HG03025 (cell line): ENCODE measurements around the gene MYT1.
"Not testable (repeated sequence)": the region's sequence is repeated elsewhere in the genome, so short reads cannot be mapped to it uniquely, and the experiment has no call there.

ENCODE experiments used
- ATAC-seq: cut with Tn5 transposase; IDR thresholded peaks from one replicate; pipeline ENCODE4 v1.9.1; 2021; ENCODE audit warnings: mild to moderate bottlenecking, moderate library complexity; ENCODE audit not compliant: unreplicated experiment, low FRiP score

The MYT1 gene

GRCh38 chr20:64166721-64167615 is 2.7 kb downstream of the MYT1 start:
- ATAC-seq = no peak

DNA sequence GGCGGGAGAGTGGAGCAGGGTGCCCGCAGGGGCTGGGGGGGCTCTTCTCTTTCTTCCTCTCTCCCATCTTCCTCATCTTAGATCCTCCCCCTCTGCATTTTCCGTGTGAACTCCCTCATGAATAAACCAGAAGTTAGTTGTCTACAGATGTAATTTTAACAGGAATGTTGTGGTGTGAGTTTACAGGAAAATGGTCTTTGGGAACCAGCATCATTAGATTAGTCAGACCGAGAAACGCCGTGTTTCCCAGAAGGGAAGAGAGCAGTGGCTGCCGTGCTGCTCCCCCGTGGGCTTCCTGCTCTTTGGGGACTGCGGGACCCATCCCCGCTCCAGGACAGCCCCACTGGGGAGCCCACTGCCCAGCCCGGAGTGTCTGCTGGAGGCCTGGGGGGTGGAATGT is 3.4 kb downstream of the MYT1 start:
- ATAC-seq = no peak

DNA sequence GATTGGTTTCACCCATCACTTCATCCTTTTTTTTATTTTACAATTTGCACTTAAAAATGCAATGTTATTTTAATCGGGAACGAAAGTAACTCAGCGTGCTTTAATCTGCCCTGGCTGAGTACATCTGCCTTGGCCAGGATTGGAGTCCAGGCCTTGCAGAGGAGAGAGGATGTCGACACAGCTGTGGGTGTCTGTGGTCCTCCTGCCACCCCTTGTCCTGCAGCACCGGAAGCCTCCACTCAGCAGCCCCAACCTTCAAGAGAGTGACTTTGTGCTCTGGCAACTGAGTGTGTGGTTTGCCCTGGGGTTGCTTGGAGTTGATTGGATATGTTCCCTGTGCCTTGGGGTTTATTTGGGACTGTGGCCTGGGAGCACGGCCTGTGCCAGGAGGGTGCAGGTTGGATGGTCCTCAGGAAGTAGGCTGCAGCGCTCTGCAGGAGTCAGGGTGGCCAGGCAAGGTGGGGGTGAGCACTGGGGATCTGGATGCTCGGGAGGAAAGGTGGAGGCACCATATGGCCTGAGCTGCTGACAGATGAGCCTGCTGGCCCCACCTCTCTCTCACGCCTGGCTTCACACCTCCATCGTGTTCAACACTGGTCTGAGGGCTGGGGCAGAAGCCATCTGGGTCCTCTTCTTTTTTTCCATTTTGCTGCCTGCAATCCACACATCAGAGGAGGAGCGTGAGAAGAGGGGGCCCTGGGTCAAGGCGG is 4.3 kb downstream of the MYT1 start:
- ATAC-seq = no peak

- ATAC-seq = no peak
Measured at GRCh38 chr20:64169091-64169560, 4.9 kb downstream of the MYT1 start.

DNA sequence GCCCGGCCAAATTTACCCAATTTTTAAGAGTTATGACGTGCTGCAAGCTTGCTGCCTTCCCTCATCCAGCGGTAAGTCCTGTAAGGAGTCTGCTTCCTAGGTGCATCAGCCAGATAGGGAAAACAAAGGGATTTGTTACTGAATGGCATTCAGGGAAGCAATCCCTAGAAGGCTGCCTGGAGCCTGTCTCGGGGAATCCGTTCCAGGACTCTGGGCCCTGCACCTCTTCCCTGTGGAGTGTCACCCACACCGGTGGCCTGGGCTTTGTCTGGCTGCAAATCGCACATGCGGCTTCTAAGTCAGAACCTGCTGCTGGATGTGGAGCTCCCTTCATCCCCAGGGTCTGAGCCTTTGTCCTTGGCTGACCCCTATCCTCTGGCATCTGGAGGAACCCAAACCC is 7.0 kb downstream of the MYT1 start:
- ATAC-seq = no peak

- no peak for ATAC-seq
Measured at GRCh38 chr20:64173116-64173515, 8.9 kb downstream of the MYT1 start.

DNA sequence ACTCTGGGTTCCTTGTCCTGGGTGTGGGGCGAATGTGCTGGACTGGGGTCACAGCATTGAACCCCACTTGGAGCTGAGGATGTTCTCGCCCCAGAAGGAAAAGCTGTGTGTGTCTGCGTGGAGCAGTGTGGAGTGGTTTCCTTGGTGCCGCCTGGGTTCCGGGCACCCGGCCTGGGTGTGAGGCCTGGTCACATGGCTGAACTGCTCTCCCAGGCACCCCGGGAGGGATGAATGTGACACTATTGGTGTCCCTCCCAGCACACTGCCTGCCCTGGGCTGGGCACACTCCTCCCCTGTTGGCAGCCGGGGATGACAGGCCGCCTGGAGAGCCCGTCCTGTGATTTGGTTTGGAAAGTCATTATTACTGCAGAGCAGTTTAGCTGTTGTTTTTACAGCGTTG is 12.3 kb downstream of the MYT1 start:
- no peak for ATAC-seq

- ATAC-seq = no peak
Measured at GRCh38 chr20:64176971-64177370, 12.7 kb downstream of the MYT1 start.

DNA sequence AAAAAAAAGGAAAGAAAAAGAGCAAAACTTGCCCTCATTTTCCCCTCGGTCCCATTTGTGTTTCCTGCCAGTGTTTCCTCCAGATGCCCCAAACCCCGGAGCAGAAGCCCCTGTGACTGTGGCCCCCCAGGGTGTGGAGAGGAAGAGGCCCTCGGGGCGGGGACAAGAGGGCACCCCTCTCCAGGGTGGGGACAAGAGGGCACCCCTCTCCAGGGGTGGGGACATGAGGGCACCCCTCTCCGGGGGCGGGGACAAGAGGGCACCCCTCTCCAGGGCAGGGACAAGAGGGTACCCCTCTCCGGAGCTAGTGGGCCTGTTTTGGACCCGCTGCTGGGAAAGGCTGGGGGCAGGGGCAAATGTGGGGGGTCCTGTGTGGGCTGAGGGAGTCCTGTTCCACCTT is 13.1 kb downstream of the MYT1 start:
- no peak for ATAC-seq

- no peak for ATAC-seq
Measured at GRCh38 chr20:64177787-64178186, 13.5 kb downstream of the MYT1 start.

DNA sequence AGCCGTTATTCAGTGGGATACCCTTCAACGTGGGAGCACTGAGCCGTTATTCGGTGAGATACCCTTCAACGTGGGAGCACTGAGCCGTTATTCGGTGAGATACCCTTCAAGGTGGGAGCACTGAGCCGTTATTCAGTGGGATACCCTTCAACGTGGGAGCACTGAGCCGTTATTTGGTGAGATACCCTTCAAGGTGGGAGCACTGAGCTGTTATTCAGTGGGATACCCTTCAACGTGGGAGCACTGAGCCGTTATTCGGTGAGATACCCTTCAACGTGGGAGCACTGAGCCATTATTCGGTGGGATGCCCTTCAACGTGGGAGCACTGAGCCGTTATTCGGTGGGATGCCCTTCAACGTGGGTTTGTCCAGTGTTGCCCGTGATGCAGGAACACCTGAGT is 14.7 kb downstream of the MYT1 start:
- ATAC-seq = not testable (repeated sequence)

- no peak for ATAC-seq
Measured at GRCh38 chr20:64179805-64180204, 15.6 kb downstream of the MYT1 start.

- no peak for ATAC-seq
Measured at GRCh38 chr20:64180673-64181072, 16.4 kb downstream of the MYT1 start.

- no peak for ATAC-seq
Measured at GRCh38 chr20:64181391-64181790, 17.1 kb downstream of the MYT1 start.

- no peak for ATAC-seq
Measured at GRCh38 chr20:64182146-64182865, 18.1 kb downstream of the MYT1 start.

- no peak for ATAC-seq
Measured at GRCh38 chr20:64183313-64183712, 19.1 kb downstream of the MYT1 start.

DNA sequence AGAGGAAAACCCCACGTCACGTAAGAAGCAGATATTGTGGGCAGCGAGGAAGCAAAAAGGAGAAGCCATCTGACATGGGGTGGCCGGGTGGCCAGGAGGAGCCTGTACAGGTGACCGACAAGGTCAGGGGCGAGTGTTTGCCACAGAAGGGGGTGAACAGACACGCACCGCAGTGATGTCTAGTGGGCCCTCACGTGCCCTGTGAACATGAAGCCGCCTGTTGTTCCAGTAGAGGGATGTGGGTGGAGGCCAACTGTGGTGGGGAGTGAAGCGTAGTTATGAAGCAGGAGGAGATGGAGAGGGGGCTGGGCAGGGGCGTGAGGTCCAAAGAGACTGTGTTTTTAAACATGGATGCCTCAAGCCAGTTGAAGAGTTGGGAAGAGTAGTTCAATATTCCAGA is 20.5 kb downstream of the MYT1 start:
- no peak for ATAC-seq

GRCh38 chr20:64185276-64185900 is 21.1 kb downstream of the MYT1 start:
- ATAC-seq = no peak

DNA sequence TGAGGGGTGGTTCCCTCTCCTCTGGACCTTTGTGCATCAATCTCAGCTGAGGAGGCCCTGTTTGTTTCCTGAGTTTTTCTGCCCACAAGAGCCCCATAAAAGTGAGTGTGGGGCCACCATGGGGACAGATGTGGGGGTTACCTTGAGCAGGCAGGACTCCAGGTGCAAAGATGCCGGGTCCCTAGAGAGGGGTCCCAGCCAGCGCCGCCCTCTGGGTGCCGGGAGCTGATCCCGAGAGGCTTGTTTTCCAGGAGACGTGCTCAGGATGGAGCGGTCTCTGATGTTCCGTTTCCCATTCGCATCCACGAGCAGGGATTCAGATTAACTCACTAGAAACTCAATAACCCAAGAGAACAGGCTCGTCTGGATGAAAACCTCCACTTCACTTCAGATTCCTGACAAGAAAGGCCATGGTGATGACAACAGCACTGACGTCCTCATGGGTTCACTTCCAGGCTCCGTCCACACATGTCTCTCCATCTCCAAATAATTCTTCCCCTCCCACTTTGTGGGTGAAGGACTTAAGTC is 21.9 kb downstream of the MYT1 start:
- ATAC-seq = no peak

GRCh38 chr20:64187213-64187612 is 23.0 kb downstream of the MYT1 start:
- ATAC-seq = not testable (repeated sequence)
